Measurements from ENCODE around the gene SLC44A3.

Gene SLC44A3

DNA sequence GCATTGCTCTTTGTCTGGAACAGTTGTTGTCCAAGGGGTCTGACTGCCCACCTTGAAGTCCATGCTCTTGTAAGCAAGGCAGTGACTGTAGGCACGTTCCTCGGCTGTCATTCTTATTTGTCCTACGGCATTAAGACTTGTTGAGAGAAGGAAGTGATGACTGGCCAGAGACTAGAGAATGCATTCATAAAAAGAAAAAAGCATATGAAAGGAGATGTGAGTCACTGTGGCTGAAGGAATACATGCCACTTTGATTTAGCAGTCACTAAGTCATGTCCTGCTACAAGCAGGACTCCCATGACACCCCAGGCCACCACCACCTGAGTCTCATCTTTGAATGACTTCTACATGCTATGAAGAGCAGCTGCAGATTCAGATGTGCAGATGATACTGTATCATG lies 56.2 kb downstream of the SLC44A3 start:
- TF ChIP-seq CTCF (IDR thresholded peaks at IDR 0.05), result no peak

DNA sequence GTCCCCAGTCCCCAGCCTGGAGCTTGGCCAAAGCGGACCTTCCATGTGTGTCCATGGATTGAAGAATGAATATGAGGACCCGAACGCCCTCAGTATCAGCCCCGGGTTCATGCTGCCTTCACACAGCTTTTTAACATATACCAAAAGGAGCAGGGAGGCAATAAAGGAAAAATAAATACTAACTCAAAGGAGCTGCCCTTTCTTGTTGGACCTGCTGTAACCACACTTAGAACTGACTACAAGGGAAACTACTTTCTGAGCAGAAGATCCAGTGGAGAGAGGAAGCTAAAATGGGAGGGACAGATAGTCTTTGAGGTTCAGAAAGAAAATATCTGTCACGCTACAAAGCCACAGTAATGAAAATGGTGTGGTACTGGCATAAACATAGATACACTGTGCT lies 58.2 kb downstream of the SLC44A3 start:
- no peak for TF ChIP-seq CTCF (IDR thresholded peaks at IDR 0.05)

DNA sequence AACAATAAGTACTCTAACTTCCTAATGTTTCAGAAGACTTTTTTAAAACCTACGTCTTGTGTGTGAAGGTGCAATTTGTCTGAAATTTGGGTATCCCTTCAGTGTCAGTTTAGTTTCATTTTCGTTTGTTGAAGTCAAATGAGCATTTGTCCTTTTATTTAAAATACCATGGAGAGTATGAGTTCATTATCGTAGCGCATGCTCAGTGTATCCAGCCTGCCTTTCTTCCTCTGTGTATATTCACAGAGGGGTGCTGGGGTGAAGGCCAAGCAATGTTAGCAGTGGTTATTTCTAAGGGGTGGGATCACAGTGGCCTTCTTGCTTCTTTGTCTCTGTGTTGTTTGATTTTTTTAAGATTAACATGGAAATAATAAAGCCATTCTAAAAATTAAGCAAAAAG lies 63.5 kb downstream of the SLC44A3 start:
- no peak for TF ChIP-seq CTCF (IDR thresholded peaks at IDR 0.05)

GRCh38 chr1:94884106-94884505 lies 63.9 kb downstream of the SLC44A3 start:
- TF ChIP-seq CTCF (IDR thresholded peaks at IDR 0.05), result no peak

- no peak for TF ChIP-seq CTCF (IDR thresholded peaks at IDR 0.05)
These were observed 64.3 kb downstream of the SLC44A3 start for GRCh38 chr1:94884507-94884906.

GRCh38 chr1:94886361-94886760 lies 66.2 kb downstream of the SLC44A3 start:
- no peak for TF ChIP-seq CTCF (IDR thresholded peaks at IDR 0.05)

GRCh38 chr1:94887106-94887505 lies 66.9 kb downstream of the SLC44A3 start:
- no peak for TF ChIP-seq CTCF (IDR thresholded peaks at IDR 0.05)

DNA sequence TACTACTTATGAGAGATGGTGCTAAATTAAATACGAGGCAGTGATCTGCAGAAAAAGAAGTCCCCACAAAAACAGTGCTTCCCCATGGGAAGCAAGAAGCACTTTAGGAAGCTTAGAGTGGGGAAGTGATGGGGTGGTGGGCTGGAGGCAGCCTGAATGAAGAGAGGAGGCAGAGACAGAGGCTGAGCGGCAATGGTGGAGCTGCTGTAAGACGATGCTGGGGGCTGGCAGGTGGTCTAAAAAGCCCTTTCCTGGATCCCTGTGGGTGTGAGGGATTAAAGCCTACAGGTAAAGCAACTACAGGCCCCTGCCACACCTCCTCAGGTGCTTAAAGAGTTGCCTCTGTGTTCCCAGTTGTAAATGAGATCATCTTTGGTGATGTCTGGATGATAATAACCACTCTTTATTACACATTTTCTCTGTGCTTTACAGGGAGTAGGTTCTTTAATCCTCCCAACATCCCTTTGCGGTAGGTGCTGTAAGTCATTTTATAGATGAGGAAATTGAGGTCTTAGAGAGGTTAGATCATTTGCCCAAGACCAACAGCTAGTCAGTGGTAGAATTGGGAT lies 67.5 kb downstream of the SLC44A3 start:
- no peak for TF ChIP-seq CTCF (IDR thresholded peaks at IDR 0.05)
